HepG2 (cell line): ENCODE measurements around the gene TPD52L2. TPM values are rescaled to one million over a fixed set of nuclear protein-coding genes. Genes with fewer than 3 reads are reported as not detected.

Experiments
- KLF16 ChIP-seq, 2 experiments: sonication (generic) in 1 of 2; formaldehyde crosslinking in 1 of 2; IDR thresholded peaks; 2 replicates each; pipeline versions ENCODE4 v1.6.1 to v1.8.0; 2016 to 2023; ENCODE audit warnings: missing genetic modification reagents in 2 of 2, missing compliant biosample characterization in 1 of 2
- MTA1 ChIP-seq: sonication (generic); formaldehyde crosslinking; IDR thresholded peaks from 2 replicates; pipeline ENCODE4 v1.4.0; 2020; ENCODE audit warnings: missing genetic modification reagents, mild to moderate bottlenecking, borderline replicate concordance
- PCBP1 ChIP-seq: fragments of 200-400 bp; formaldehyde crosslinking; IDR thresholded peaks from 2 replicates; pipeline ENCODE4 v1.6.1; 2017; ENCODE audit warnings: mild to moderate bottlenecking, low read depth, low read length, borderline replicate concordance
- PCBP2 ChIP-seq: fragments of 200-400 bp; formaldehyde crosslinking; optimal IDR thresholded peaks from 2 replicates; pipeline ENCODE3; 2018; ENCODE audit warnings: low read length, low read depth; ENCODE audit not compliant: poor library complexity, severe bottlenecking
- POLR2A ChIP-seq, 2 experiments: IDR thresholded peaks; 2 replicates each; pipeline ENCODE4 v1.6.1; 2011; ENCODE audit warnings: low read depth in 2 of 2, low read length in 2 of 2, mild to moderate bottlenecking in 1 of 2, moderate library complexity in 1 of 2; ENCODE audit not compliant: insufficient read depth in 1 of 2
- PTBP1 ChIP-seq: fragments of 200-400 bp; formaldehyde crosslinking; IDR thresholded peaks from 2 replicates; pipeline ENCODE4 v1.6.1; 2018; ENCODE audit warnings: low read length, low read depth; ENCODE audit not compliant: poor library complexity, severe bottlenecking
- RBFOX2 ChIP-seq: fragments of 200-400 bp; formaldehyde crosslinking; IDR thresholded peaks from 2 replicates; pipeline ENCODE4 v1.6.1; 2017; ENCODE audit warnings: low read depth, mild to moderate bottlenecking, low read length
- ZFP36L1 ChIP-seq: sonication (generic); formaldehyde crosslinking; IDR thresholded peaks from 2 replicates; pipeline ENCODE4 v1.8.0; 2022; ENCODE audit warnings: mild to moderate bottlenecking, missing genetic modification reagents, moderate library complexity
- ZNF598 ChIP-seq: sonication (generic); formaldehyde crosslinking; IDR thresholded peaks from 2 replicates; pipeline ENCODE4 v1.5.1; 2020; ENCODE audit warnings: mild to moderate bottlenecking, missing genetic modification reagents, borderline replicate concordance
- ZNF761 ChIP-seq: sonication (generic); formaldehyde crosslinking; conservative IDR thresholded peaks from 2 replicates; pipeline ENCODE4 v1.4.0; 2020; ENCODE audit warnings: mild to moderate bottlenecking, missing genetic modification reagents
- ZNF768 ChIP-seq: sonication (generic); formaldehyde crosslinking; IDR thresholded peaks from 2 replicates; pipeline ENCODE4 v1.4.0; 2020; ENCODE audit warnings: missing genetic modification reagents
- ZNF780A ChIP-seq: sonication (generic); formaldehyde crosslinking; IDR thresholded peaks from 2 replicates; pipeline ENCODE4 v1.8.0; 2022; ENCODE audit warnings: mild to moderate bottlenecking, missing genetic modification reagents, moderate library complexity
- polyA plus RNA-seq, 8 experiments: library from polyadenylated mRNA; depleted of rRNA in 3 of 8; stranded (reverse) in 7 of 8; unstranded in 1 of 8; fragments of >200 nt; fragmentation: Illumina TruSeq in 4 of 8; extraction: Trizol in 4 of 8; gene quantifications; 2 replicates each; pipeline versions ENCODE4 v1.2.1 to v1.2.3, GENCODE V29; 2011 to 2016; ENCODE audit warnings: low read depth in 4 of 8, missing spikeins in 1 of 8, mixed read lengths in 1 of 8; ENCODE audit not compliant: insufficient read depth in 1 of 8
- total RNA-seq, 5 experiments: library from RNA; depleted of rRNA; stranded (reverse); fragments of >200 nt; fragmentation: Illumina TruSeq; extraction: Trizol; gene quantifications; 2 replicates each; pipeline ENCODE4 v1.2.3, GENCODE V29; 2016; ENCODE audit warnings: low read depth in 1 of 5
- TF ChIP-seq, protein P1 (sequence below): IDR thresholded peaks from 2 replicates; pipeline ENCODE4 v1.6.1; 2018; ENCODE audit warnings: missing genetic modification reagents
- TF ChIP-seq, protein P2 (sequence below): sonication (generic); formaldehyde crosslinking; conservative IDR thresholded peaks from 2 replicates; pipeline ENCODE4 v1.4.0; 2020; ENCODE audit warnings: missing genetic modification reagents
- TF ChIP-seq, protein P3 (sequence below): sonication (generic); formaldehyde crosslinking; IDR thresholded peaks from 2 replicates; pipeline ENCODE4 v1.5.0; 2020; ENCODE audit warnings: mild to moderate bottlenecking, missing genetic modification reagents

Gene TPD52L2
- total and polyA plus RNA-seq, 2 of the 13 experiments (the other 11 are each of a cell fraction or from before 2014, with no cell fraction given) = 156 to 184 TPM

DNA sequence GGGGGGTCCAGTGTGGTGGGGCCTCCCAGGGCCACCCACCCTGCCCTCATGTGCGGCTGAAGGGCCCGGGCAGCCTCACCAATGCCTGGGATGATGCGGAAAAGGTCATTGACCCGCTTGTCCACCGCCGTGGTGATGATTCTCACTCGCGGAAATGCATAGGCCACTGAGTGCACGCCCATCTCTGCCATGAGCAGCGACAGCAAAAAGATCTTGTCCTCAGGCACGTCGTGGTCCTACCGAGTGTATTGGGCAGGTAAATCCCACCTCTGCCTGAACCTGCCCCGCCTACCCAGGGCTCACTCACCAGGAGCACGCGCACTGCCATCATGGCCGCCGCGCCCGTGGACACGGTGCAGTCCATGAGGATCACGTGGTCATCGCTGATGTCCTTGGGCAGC lies 75.0 kb downstream of the TPD52L2 start (continued):
- TF ChIP-seq ZFP36L1 (CRISPR knock-in tag) (no peak), KLF16 (CRISPR knock-in tag; IDR thresholded peaks at IDR 0.05) (no peak), RBFOX2 (no peak), PCBP1 (0 out of 2 replicates have a peak, but pooled peaks have one; percentile 30), POLR2A (IDR thresholded peaks at IDR 0.05; ENCODE audit: insufficient read depth in 1 of 2, low read depth in 2 of 2, low read length in 2 of 2) (peak in 1 of 2 experiments; percentile 54; a peak in 2 of 4 replicates), PTBP1 (no peak), ZNF598 (CRISPR knock-in tag) (no peak), ZNF780A (CRISPR knock-in tag) (no peak), MTA1 (0 out of 2 replicates have a peak, but pooled peaks have one; percentile 15), ZNF761 (CRISPR knock-in tag) (no peak), ZNF768 (CRISPR knock-in tag) (no peak), PCBP2 (no peak)
- TF ChIP-seq, protein P1, sequence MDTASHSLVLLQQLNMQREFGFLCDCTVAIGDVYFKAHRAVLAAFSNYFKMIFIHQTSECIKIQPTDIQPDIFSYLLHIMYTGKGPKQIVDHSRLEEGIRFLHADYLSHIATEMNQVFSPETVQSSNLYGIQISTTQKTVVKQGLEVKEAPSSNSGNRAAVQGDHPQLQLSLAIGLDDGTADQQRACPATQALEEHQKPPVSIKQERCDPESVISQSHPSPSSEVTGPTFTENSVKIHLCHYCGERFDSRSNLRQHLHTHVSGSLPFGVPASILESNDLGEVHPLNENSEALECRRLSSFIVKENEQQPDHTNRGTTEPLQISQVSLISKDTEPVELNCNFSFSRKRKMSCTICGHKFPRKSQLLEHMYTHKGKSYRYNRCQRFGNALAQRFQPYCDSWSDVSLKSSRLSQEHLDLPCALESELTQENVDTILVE (CRISPR knock-in tag) = no peak
- TF ChIP-seq, protein P2, sequence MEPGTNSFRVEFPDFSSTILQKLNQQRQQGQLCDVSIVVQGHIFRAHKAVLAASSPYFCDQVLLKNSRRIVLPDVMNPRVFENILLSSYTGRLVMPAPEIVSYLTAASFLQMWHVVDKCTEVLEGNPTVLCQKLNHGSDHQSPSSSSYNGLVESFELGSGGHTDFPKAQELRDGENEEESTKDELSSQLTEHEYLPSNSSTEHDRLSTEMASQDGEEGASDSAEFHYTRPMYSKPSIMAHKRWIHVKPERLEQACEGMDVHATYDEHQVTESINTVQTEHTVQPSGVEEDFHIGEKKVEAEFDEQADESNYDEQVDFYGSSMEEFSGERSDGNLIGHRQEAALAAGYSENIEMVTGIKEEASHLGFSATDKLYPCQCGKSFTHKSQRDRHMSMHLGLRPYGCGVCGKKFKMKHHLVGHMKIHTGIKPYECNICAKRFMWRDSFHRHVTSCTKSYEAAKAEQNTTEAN (CRISPR knock-in tag) = no peak
- TF ChIP-seq, protein P3, sequence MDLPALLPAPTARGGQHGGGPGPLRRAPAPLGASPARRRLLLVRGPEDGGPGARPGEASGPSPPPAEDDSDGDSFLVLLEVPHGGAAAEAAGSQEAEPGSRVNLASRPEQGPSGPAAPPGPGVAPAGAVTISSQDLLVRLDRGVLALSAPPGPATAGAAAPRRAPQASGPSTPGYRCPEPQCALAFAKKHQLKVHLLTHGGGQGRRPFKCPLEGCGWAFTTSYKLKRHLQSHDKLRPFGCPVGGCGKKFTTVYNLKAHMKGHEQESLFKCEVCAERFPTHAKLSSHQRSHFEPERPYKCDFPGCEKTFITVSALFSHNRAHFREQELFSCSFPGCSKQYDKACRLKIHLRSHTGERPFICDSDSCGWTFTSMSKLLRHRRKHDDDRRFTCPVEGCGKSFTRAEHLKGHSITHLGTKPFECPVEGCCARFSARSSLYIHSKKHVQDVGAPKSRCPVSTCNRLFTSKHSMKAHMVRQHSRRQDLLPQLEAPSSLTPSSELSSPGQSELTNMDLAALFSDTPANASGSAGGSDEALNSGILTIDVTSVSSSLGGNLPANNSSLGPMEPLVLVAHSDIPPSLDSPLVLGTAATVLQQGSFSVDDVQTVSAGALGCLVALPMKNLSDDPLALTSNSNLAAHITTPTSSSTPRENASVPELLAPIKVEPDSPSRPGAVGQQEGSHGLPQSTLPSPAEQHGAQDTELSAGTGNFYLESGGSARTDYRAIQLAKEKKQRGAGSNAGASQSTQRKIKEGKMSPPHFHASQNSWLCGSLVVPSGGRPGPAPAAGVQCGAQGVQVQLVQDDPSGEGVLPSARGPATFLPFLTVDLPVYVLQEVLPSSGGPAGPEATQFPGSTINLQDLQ (CRISPR knock-in tag) = no peak
